Measurements from ENCODE around the gene METTL25.

DNA sequence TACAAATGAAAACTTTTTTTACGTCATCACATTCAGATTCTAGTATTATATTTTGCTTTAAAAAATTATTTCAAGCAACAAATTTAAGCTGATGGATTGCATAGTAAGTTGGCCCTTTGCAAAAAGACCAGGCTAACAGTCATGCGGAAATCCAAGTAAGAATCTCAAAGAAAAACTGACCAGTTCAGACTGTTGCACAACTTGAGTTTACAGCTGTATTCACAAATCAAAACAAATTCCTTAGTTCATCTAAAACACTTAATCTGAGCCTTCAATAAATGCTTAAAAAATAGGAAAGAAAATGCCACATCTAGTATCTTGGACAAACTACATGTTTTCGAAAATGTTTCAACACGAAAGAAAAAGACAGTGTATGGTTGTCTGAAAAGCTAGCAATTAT, 989 bp upstream of the METTL25 start:
- TF ChIP-seq, protein P1, sequence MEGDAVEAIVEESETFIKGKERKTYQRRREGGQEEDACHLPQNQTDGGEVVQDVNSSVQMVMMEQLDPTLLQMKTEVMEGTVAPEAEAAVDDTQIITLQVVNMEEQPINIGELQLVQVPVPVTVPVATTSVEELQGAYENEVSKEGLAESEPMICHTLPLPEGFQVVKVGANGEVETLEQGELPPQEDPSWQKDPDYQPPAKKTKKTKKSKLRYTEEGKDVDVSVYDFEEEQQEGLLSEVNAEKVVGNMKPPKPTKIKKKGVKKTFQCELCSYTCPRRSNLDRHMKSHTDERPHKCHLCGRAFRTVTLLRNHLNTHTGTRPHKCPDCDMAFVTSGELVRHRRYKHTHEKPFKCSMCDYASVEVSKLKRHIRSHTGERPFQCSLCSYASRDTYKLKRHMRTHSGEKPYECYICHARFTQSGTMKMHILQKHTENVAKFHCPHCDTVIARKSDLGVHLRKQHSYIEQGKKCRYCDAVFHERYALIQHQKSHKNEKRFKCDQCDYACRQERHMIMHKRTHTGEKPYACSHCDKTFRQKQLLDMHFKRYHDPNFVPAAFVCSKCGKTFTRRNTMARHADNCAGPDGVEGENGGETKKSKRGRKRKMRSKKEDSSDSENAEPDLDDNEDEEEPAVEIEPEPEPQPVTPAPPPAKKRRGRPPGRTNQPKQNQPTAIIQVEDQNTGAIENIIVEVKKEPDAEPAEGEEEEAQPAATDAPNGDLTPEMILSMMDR (IDR thresholded peaks at IDR 0.05) = no peak
- no peak for TF ChIP-seq SIN3A (IDR thresholded peaks at IDR 0.05; ENCODE audit: borderline replicate concordance, insufficient read depth, low read depth, low read length)
